ENCODE results near the gene TMEM234.

Gene TMEM234

DNA sequence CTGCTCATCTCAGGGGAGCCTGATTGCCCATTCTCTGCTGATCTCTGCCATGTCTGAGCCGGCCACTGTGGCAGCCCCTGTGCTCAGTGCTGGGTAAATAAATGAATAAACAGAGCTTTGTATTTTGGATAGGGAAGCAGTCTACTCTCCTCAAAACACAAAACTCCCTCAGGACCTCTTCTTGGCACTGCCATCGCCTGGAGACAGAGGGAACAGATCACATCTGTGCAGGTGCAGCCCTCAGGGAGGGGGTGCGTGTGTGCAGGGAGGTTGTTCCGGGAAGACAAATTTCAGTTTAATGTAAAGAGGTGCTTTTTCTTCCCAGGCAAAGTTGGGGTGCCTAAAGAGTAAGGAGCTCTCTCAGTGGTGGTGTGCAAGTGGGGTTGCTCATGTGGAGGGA, 17.2 kb upstream of the TMEM234 start:
- no peak for DNase-seq

DNA sequence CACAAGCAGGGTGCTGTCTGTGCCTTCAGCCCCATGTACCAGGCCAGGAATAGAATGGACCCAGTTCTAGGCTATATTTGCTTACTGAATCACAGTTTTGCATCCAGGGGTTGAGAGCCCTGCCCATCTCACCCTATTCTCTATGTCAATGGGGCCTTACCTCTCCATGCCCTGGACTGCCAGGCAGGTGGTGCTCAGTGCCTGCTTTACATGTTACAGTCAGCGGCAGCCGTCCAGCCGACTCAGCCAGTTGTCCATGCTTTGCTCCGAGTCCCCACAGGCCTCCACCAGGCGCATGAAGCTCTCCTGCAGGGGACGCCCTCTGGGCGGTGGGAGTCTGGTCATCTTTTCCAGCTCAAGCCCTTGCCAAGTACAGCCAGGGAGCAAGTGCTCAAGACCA, 12.6 kb upstream of the TMEM234 start:
- DNase-seq = no peak

DNA sequence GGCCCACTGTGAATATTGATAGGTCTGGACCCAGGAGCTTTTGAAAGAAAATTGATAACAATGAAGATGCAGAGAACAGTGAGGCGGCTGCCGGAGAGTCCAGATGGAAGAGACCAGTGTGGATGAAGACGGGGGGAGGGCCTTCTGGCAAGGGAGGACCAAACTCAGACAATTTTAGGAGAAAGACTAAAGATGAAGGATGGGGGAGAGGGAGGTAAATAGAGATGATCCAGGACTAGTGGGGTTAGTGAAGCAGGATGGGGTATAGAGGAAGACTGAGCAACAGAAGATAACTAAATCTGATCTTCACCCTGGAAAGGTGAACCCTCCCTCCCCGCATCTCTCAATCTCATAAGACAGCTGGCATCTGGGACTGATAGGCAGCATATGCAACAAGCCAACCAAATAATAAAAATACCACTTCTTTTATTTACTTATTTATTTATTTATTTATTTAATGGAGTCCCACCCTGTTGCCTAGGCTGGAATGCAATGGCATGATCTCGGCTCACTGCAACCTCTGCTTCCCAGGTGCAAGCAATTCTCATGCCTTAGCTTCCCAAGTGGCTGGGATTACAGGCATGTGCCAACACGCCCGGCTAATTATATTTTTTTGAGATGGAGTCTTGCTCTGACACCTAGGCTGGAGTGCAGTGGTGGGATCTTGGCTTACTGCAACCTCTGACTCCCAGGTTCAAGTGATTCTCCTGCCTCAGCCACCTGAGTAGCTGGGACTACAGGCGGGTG, 10.6 kb upstream of the TMEM234 start:
- no peak for DNase-seq

DNA sequence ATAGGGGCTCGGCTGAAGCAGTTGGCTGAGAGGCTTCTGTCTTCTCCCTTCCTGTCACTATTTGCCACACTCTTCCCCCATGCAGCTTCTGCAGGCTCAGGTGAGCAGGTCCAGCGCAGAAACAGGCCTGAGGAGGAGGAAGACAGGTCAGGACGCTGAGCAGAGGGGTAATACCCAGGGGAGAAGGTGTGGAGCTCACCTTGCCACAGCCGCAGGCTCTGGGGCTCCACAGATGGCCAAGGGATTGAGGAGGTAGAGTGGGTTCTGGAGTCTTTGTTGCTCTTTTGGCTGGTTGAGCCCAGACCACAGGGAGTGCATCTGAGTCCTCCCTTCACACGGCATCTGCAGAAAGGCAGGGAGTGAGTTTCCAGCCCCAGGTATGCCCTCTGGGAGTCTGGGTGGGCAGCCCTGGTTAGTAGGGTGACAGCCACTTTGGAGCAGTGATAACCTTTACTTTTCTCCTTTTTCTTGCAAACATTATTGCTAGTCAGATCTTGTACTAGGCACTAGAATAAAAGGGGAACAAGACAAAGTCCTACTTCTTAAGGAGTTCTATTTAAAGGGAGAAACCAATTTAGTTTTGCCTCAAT, 9.8 kb upstream of the TMEM234 start:
- no peak for DNase-seq

DNA sequence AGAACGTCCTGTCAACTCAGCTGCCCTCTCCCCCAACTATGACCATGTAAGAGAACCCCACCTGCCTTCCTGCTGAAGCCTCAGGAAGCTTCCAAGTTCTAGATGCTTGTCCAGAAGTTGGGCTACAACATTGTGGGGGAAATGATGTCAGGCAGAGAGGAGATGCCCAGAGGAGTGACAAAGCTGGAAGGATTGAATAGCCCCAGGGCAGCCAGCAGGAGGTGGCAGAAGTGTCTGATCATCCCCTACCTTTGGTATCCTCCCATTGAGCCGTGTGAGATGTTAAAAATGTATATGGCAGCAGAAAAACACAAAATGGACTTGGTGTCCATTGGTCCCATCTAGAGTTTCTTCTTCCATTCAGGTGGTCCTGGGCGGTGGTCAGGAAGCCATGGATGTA, 6.6 kb upstream of the TMEM234 start:
- DNase-seq = no peak

DNA sequence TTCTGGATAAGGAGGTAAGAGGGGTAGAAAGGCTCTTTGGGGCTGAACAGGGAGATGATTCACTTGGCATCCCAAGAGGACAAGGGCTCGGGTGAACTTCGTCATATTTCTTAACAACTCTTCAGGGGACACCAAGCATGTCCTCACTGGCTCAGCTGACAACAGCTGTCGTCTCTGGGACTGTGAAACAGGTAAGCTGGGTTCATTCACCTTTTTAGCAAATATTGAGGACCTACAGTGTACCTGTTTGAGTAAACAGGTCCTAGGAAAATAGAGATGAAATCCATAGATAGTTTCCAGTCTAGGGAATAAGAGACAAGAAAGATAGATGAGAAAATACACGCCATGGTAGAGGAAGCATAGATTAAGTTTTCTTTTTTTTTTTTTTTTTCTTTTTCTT, 2.1 kb upstream of the TMEM234 start:
- no peak for DNase-seq

DNA sequence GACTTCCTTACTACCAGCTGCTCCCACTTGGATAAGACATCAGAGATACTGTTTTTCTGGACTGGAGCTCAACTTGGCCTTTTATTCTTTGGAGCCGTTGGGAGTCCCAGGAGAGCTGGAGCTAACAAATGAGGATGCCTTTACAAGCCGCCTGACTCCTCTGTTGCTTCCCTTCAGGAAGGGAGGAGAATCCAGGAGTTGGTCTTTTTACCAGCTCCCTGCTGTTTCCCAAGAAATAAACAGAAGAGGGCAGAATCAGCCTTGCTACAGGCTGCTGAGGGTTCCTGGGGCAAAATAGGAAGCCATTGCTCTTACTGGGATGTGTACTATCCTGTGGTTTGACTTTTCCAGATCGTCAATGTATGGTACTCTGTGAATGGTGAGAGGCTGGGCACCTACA, 1.5 kb upstream of the TMEM234 start:
- DNase-seq = no peak

DNA sequence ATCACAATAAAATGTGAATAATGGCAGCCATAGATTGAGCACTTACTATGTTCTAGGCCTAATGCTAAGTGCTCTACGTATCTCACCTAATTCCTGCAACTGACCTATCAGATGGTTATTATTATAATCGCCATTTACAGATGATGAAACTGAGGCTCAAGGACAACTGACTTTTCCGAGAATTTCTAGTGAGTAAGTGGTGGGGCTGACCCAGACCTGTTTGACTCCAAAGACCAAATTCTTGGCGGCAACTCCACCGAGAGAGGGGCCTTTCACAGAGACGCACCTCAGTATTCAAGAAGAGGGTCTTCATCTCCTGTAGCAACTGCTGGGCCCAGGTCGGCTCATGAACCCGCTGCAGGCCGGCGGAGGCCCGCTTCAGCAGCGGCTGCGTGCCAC, 573 bp downstream of the TMEM234 start:
- no peak for DNase-seq

DNA sequence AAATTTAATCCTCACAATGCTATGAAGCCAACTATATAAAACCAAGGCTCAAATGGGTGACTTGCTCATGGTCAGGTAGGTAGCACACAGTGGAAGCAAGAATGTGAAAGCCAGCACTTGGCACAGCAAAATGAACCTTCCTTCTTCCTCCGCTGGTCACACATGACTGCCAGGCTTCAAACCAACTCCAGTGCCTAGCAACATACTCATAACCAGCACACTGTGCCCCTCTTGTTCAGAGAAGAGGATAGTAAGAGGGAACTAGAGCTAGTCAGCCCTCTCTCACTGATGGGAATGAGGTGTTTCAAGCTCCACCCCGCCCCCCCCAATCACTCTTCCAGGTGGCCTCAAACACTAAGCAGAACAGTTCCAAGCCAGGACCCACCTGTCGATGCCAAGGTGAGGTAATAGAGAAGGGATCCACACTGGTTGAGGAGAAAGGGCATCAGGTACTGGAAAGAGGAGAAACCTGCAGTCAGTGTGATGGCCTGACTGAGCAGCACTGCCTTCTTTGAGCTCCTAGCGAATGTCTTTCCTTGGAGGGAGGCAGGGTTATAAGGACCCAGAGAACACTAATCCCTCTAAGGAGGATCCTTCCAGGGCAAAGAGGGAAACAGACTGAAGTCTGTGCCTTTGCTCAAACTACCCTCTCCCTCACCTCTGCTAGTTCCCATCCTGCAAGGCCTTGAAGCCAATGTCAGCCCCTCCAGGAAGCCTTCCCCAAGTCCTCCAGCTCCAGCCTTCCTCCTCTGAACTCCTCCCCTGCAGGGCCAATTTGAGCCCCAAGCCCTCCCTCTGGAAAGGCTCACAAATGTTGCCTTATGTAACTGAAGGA, 1.2 kb downstream of the TMEM234 start:
- no peak for DNase-seq

DNA sequence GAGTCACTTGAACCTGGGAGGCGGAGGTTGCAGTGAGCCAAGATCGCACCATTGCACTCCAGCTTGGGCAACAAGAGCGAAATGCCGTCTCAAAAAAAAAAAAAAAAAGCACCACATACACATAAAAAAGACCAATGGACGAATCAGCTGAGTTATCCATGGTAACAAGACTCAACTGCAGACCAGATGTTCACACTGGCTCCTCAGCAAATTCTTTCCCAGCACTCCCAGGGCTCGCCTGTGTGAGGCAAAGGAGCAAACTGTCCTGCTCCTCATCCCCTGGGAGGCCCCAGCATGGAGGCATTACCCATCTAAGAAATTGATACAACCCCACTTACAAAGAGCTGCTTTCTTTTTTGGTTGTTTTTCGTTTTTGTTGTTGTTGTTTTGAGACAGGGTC, 3.1 kb downstream of the TMEM234 start:
- no peak for DNase-seq

DNA sequence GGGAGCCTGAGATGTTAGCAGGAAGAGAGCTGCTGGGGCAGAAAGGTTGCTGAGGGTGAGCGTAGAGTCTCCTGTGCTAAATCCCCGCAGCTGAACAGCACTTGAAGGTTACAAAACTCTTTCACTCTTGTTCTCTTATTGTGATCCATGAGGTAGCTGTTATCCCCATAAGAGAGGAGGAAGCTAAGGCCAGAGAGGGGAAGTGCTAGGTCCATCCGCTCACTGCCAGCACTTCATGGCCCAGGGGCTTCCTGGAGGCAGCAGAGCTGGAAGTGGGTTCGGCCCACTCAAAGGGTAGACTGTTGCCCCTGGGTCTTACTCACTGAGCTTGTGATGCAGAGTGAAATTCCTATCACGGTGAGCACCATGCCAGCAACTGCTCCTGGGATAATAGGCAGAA, 5.6 kb downstream of the TMEM234 start:
- no peak for DNase-seq

DNA sequence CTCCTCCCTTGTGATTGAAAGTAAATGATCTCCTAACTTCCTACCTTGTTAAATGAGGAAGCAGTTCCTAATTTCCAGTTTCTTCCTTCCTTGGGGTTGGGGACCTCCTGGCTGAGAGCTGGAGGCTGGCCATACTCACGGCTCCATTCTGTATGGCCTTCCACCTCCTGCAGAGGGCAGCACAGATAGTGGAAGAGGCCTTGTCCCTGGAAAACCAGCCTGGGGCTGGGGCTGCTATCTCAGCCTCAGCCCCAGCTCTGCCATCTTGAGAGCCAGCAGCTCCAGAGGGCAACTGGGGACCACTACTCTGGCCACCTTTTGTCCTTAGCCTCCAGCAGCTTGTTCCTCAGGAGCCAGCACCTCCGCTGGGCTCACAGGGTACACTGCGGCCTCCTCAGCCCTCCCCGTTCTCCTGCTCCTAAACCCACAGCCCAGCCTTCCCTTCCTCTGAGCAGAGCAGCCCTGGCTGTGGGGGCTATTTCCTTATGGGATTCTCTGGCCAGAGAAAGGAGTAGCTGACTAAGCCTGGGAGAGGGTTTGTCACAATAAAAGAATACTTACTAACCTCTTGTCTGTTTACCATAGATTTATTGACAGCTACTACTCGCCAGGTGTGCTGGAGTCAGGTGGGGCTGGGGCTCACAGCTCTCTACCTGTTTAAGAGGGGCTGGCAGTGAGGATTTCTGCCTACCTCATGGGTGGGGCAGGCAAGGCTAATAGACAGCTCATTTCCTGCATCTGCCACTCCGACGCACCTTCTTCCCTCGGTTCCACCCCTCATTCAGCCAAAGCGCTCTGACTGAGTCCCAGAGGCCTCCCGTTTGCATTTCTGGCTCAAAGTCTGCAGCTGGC, 6.3 kb downstream of the TMEM234 start:
- DNase-seq = peak; percentile 40

DNA sequence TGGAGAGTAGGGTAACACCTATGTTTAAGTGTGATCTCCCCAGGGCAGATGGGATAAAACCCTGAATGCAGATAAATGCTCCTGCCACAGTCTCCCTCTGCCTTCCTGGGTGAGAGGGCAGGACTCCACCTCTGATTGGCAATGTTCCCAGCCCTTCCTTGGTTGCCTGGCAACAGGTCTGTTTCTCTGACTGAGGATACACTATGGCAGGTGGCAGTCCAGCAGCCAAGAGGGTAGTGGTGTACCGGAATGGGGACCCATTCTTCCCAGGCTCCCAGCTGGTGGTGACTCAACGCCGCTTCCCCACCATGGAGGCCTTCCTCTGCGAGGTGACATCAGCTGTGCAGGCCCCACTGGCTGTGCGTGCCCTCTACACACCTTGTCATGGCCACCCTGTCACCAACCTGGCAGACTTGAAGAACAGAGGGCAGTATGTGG, 13.2 kb downstream of the TMEM234 start, which contains the start of gene DCDC2B:
DCDC2B (plus strand) TSS at position 199 of the 438 bp plus-strand sequence; CDS start at position 204, 5 bp downstream.
- no peak for DNase-seq

DNA sequence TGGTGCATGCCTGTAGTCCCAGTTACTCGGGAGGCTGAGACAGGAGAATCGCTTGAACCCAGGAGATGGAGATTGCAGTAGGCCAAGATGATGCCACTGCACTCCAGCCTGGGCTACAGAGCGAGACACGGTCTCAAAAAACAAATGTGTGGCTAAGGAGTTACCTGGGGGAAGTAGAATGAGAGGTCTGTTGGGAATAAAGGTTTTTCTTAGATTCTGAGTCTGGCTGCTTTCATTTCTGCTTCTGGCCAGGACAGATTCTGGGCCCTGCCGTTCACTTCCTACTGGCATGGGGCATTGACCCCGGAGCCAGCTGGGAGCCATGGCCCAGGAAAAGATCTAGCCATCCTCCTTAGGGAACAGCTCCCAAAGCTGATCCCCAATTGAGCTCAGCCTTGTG, 13.7 kb downstream of the TMEM234 start:
- DNase-seq = no peak

DNA sequence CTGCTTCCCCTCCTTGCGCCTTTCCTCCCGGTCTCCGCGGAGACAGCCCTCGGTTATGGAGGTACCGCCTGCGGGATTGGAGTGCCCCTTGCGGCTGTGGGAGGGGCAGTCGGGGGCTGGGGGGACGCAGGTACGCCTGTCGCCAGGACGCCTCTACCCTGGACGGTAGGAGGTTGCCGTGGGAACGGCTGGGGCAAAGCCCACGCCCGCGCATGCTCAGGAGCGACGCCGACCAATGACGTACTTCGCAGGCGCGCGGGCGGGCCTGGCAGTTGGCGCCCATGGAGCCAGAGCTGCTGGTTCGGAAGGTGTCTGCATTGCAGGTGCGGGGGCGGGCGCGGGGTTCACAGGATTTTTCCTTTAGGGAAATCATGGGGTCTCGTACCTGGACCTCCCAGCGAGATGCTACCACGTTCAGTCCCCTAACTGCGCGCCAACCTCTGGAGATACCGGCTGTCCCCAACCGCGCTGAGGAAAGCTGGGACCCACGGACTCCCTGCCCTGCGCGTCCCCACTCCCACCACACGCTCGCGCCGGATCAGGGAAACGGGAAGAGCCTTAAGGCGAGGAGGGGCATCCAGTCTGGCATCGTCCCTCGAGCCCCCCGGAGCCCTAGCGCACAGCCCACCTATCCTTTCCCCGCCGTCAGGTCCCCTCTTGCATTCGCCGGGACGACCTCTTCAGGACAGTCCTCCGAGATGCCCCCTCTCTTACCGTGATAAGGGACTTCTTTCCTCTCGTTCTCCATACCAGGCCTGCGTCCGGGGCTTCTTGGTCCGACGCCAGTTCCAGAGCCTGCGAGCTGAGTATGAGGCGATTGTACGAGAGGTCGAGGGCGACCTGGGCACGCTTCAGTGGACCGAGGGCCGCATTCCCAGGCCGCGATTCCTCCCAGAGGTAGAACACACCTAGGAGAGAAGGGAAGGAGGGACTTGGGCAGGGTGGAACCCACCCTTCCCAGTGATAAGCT, 16.5 kb downstream of the TMEM234 start, which contains the start of gene IQCC:
IQCC (plus strand) TSS at position 271 of the 970 bp plus-strand sequence; CDS start at position 282, 11 bp downstream.
- DNase-seq = peak; percentile 83

DNA sequence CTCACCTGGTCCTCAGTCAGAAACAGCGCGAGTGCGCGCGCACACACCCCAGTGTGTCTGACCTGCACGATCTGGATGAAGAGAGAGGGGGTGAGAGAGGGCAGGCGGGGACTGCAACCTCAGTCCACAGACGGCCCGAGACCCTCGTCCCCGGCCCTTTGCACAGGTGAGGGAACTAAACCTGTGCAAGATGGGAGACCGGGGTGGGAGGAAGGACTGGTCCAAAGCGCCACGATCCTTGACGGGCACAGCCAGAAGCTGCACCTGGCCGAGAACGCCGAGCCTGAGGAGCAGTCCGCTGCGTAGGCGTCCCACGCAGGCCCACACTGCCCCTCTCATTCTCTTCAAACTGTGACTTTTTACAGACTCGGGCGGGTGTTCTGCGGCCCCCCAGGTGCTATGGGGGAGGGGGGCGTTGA, 17.2 kb downstream of the TMEM234 start:
- DNase-seq = no peak

DNA sequence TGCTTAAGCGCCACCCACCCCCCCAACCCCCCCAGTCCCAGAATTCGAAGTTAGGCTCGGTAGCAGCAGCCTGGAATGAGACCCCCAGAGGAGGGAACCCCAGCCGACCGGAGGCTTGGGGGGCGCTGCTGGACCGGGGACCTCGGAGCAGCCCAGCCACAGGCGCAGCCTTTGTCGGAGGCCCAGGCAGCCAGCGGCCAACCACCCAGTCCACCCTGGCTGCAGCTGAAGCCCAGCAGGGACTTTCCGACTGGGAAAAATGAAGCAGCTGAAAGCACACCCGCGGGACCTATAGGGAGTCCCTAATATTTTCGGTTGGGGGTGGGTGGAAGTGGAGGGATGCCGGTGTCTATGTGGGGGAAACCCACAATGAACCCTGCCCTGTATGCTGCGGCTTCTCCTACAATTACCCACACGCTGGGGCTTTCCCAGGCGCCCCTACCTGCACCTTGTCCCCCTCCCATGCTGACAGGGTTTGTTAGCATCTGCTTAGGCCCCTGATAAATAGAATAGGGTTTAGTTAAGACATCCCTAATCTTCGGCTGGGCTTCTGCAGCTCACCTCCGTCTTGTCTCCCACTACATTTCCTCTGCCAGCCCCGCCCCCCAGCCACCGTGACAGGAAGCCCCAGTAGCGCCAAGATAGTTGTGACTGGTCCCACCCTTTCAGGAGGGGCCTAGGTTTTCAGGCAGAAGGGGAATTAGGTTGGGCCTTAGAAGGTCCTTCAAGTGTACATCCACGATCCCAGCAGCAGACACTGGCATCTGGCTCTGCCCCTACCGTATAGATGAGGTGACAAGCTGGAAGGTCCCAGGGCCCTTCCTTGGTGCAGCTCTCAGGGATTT, 20.9 kb downstream of the TMEM234 start:
- DNase-seq = peak; percentile 75

DNA sequence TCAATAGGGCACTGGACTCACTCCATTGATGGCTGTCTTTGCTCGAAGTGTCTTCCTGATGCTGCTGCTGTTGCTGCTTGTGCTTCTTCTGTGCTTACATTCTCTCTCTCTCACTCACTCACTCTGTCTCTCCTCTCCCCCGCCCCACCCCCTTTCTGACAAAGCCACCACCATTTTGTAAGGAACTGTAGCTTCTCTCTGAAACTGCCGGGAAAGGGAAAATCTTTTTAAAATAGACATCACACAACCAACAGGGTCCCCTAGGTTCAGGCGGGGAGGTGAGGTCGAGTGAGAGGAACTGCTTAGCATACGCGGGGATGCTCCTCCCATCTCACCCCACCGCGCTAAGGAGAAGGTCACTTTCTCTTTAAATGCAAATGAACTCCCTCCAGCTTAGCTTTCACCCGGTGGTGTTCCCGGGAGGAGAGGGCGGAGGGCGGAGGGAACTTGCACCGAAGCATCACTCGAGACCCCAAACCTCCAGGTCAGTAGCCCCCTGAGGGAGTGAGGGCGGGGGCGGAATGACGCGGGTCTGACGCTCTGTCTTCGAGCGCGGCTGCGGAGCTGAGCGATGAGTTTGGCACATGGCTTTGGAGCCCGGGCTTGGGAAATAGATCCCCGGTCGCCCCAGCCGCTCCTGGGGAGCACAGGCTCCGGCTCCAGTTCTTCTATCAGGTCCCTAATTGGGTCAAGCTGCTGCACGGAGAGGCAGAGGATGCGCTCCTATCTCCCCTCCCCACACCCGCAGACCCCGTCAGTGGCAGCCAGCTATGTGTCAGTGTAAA, 21.7 kb downstream of the TMEM234 start, which contains the start of gene CCDC28B:
CCDC28B (plus strand) TSS at position 370 of the 785 bp plus-strand sequence. CDS start 1,341 bp downstream, outside the sequence.
- peak; percentile 57 for DNase-seq

DNA sequence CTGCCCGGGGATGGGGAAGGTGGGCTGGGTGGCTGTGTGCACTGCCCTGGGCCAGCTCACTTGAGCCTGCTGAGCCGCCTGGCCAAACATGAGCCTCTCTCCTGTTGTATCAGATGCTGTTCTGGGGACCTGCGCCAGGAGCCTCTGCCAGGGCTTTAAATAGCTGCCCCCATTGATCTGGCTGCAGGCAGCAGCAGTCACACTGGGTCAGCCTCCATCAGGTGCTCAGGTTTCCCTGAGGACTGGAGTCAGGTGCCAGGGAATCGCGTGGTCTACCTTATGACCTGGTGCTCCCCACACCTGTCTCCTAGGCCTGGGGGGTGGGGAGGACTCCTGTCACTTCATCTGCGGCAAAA, 22.5 kb downstream of the TMEM234 start:
- no peak for DNase-seq
